ENCODE results near the gene KIF16B. TPM values are rescaled to one million over a fixed set of nuclear protein-coding genes. Genes with fewer than 3 reads are reported as not detected.

KIF16B gene
- total RNA-seq, 1 donor from 2014 or later: 27.0 TPM

- no peaks in the 10 kb centered on the region for H3K36me3 Mint-ChIP-seq (ENCODE audit: unreplicated experiment)
- H3K27ac Mint-ChIP-seq (ENCODE audit: unreplicated experiment): no peak overlapping the region
- H3K27me3 Mint-ChIP-seq (ENCODE audit: unreplicated experiment): no peaks in the 10 kb centered on the region
- DNase-seq: no peak
- H3K4me1 Mint-ChIP-seq (ENCODE audit: low read depth, unreplicated experiment): peaks cover 3% of the 10 kb centered on the region
- TF ChIP-seq CTCF (IDR thresholded peaks at IDR 0.05; ENCODE audit: partially characterized antibody, unreplicated experiment): no peak
- H3K4me3 Mint-ChIP-seq (ENCODE audit: unreplicated experiment): no peak overlapping the region
- H3K9me3 Mint-ChIP-seq (ENCODE audit: unreplicated experiment): no peaks in the 10 kb centered on the region
Observed at GRCh38 chr20:16537918-16538317, 35.3 kb downstream of the KIF16B start.

GRCh38 chr20:16537025-16537665 is 36.1 kb downstream of the KIF16B start:
- DNase-seq: no peak
- Mint-ChIP-seq H3K4me3 (ENCODE audit: unreplicated experiment) (no peak overlapping the region), H3K36me3 (ENCODE audit: unreplicated experiment) (no peaks in the 10 kb centered on the region), H3K27me3 (ENCODE audit: unreplicated experiment) (no peaks in the 10 kb centered on the region), H3K4me1 (ENCODE audit: low read depth, unreplicated experiment) (no peaks in the 10 kb centered on the region), H3K27ac (ENCODE audit: unreplicated experiment) (no peak overlapping the region), H3K9me3 (ENCODE audit: unreplicated experiment) (no peaks in the 10 kb centered on the region)
- TF ChIP-seq CTCF (IDR thresholded peaks at IDR 0.05; ENCODE audit: partially characterized antibody, unreplicated experiment): no peak

GRCh38 chr20:16535277-16535676 is 38.0 kb downstream of the KIF16B start:
- no peak for TF ChIP-seq CTCF (IDR thresholded peaks at IDR 0.05; ENCODE audit: partially characterized antibody, unreplicated experiment)
- DNase-seq: no peak
- no peaks in the 10 kb centered on the region for H3K27me3 Mint-ChIP-seq (ENCODE audit: unreplicated experiment)
- H3K36me3 Mint-ChIP-seq (ENCODE audit: unreplicated experiment): no peaks in the 10 kb centered on the region
- H3K4me1 Mint-ChIP-seq (ENCODE audit: low read depth, unreplicated experiment): no peaks in the 10 kb centered on the region
- H3K27ac Mint-ChIP-seq (ENCODE audit: unreplicated experiment): no peak overlapping the region
- H3K4me3 Mint-ChIP-seq (ENCODE audit: unreplicated experiment): no peak overlapping the region
- H3K9me3 Mint-ChIP-seq (ENCODE audit: unreplicated experiment): no peaks in the 10 kb centered on the region

- no peak for DNase-seq
- H3K36me3 Mint-ChIP-seq (ENCODE audit: unreplicated experiment): no peaks in the 10 kb centered on the region
- H3K4me3 Mint-ChIP-seq (ENCODE audit: unreplicated experiment): no peak overlapping the region
- no peaks in the 10 kb centered on the region for H3K27me3 Mint-ChIP-seq (ENCODE audit: unreplicated experiment)
- no peak for TF ChIP-seq CTCF (IDR thresholded peaks at IDR 0.05; ENCODE audit: partially characterized antibody, unreplicated experiment)
- H3K4me1 Mint-ChIP-seq (ENCODE audit: low read depth, unreplicated experiment): peaks cover 3% of the 10 kb centered on the region
- H3K9me3 Mint-ChIP-seq (ENCODE audit: unreplicated experiment): no peaks in the 10 kb centered on the region
- H3K27ac Mint-ChIP-seq (ENCODE audit: unreplicated experiment): no peak overlapping the region
Observed at GRCh38 chr20:16533502-16533901, 39.7 kb downstream of the KIF16B start.

- DNase-seq: no peak
- H3K36me3 Mint-ChIP-seq (ENCODE audit: unreplicated experiment): no peaks in the 10 kb centered on the region
- TF ChIP-seq CTCF (IDR thresholded peaks at IDR 0.05; ENCODE audit: partially characterized antibody, unreplicated experiment): no peak
- H3K27ac Mint-ChIP-seq (ENCODE audit: unreplicated experiment): no peak overlapping the region
- H3K27me3 Mint-ChIP-seq (ENCODE audit: unreplicated experiment): no peaks in the 10 kb centered on the region
- no peaks in the 10 kb centered on the region for H3K9me3 Mint-ChIP-seq (ENCODE audit: unreplicated experiment)
- H3K4me3 Mint-ChIP-seq (ENCODE audit: unreplicated experiment): no peak overlapping the region
- peaks cover 4% of the 10 kb centered on the region for H3K4me1 Mint-ChIP-seq (ENCODE audit: low read depth, unreplicated experiment)
Observed at GRCh38 chr20:16531485-16531884, 41.8 kb downstream of the KIF16B start.
